PFSK-1 (cell line): Measurements from ENCODE around the gene BEAN1.

ENCODE experiments used
- FOXP2 ChIP-seq: optimal IDR thresholded peaks from 2 replicates; pipeline ENCODE3; 2011; ENCODE audit warnings: borderline replicate concordance, control low read depth, inconsistent platforms; ENCODE audit not compliant: insufficient read depth; ENCODE audit errors: extremely low read length, extremely low read depth
- POLR2AphosphoS5 ChIP-seq: IDR thresholded peaks from 2 replicates; pipeline ENCODE4 v1.6.1; 2012; ENCODE audit warnings: low read depth, mild to moderate bottlenecking, control low read depth, low read length, moderate library complexity
- REST ChIP-seq, 2 experiments: IDR thresholded peaks; 2 replicates each; pipeline versions ENCODE4 v1.6.1 to v1.8.0; 2011 to 2012; ENCODE audit warnings: low read depth in 2 of 2, low read length in 2 of 2, control low read depth in 1 of 2, inconsistent platforms in 1 of 2, mild to moderate bottlenecking in 1 of 2, moderate library complexity in 1 of 2; ENCODE audit not compliant: insufficient read depth in 1 of 2
- SIN3A ChIP-seq: IDR thresholded peaks from 2 replicates; pipeline ENCODE4 v1.6.1; 2012; ENCODE audit warnings: mild to moderate bottlenecking, low read length, moderate library complexity, borderline replicate concordance; ENCODE audit not compliant: insufficient read depth
- TAF1 ChIP-seq: IDR thresholded peaks from 2 replicates; pipeline ENCODE4 v1.6.1; 2012; ENCODE audit warnings: low read length, control low read depth, borderline replicate concordance; ENCODE audit not compliant: insufficient read depth

- TF ChIP-seq POLR2AphosphoS5 (no peak), TAF1 (no peak), SIN3A (no peak), FOXP2 (no peak), REST (IDR thresholded peaks at IDR 0.05; ENCODE audit: insufficient read depth in 1 of 2, low read depth in 2 of 2, low read length in 2 of 2) (no peak)
Observed at GRCh38 chr16:66423177-66423576, 3.9 kb upstream of the BEAN1 start.
